ENCODE data around the gene TMEM244.
"Not testable (repeated sequence)": the region's sequence is repeated elsewhere in the genome, so short reads cannot be mapped to it uniquely, and the experiment has no call there.

TMEM244 gene, protein sequence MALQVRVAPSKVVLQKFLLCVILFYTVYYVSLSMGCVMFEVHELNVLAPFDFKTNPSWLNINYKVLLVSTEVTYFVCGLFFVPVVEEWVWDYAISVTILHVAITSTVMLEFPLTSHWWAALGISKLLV

GRCh38 chr6:129860908-129861665, at the start of gene TMEM244:
Gene TMEM244, minus strand, starts transcription at chr6:129861315. Its CDS starts 127 bp downstream, at chr6:129861188.
- DNase-seq: no peak

DNA sequence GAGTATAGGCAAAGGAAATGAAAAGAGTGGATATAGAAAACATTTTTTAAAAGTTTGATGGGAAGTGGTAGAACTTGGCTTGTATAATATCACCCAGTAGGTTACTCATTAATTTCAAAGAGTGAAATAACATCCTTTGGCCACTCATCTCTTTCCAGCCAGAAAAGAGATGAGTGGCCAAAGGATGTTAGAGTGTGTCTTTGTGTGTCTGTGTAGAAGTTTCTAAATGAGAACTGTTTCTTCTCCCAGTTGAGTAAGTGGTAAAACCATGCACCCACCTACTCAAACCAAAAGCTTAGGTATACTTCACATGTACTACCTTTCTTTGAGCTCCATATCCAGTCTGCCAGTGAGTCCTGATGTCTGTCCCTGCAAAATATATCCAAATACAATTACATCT, 47.7 kb upstream of the TMEM244 start:
- DNase-seq: no peak

GRCh38 chr6:129908356-129908755, 47.2 kb upstream of the TMEM244 start:
- DNase-seq: no peak

- DNase-seq: no peak
Measured at GRCh38 chr6:129906515-129907077, 45.5 kb upstream of the TMEM244 start.

DNA sequence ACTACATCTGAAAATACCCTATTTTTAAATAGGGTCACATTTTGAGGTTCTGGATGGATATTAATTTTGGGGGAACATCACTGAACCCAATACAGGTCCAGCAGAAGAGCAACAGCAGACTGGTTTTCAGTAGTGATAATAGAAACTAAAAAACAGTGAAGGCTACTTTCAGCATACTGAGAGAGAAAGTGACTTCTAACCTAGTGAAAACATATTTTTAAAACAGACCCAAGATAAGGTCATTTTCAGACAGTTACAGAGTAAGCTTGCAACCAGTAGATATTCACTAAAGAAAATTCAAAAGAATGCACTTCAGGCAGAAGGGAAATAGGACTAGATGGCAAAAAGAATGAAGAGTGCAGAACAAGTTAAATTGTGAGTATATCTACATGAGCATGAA, 42.0 kb upstream of the TMEM244 start:
- no peak for DNase-seq

DNA sequence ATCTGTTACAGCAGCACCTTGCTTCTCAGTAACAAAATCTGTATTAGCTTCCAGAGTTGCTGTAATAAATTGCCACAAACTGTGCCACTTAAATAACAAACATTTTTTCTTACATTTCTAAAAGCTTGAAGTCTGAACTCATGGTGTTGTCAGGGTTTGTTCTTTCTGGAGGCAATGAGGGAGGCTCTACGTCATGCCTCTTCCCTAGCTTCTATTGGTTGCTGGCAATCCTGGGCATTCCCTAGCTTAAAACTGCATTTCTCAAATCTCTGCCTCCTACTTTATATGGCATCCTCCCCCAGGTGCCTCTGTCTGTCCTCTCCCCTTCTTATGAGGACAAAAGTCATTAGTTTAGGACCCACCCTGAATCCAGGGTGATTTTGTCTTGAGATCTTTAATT, 41.6 kb upstream of the TMEM244 start:
- no peak for DNase-seq

- DNase-seq: no peak
Measured at GRCh38 chr6:129901910-129902309, 40.8 kb upstream of the TMEM244 start.

DNA sequence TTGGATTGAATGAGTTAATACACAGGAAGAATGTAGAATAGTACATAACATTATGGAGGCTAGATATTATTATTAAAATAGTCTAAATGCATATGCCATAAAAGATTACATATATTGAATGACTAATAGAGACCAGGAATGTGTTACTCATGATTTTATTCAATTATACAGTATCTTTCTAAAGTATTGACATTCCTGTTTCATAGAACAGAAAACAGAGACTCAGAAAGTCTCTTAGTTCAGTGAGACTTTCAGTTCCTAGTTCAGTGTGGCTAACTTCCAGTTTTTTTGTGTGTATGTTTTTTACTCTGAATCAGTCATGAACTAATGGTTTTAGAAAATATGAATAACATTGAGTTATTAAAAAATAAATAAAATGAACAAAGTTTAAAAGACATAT, 34.6 kb upstream of the TMEM244 start:
- no peak for DNase-seq

- DNase-seq: no peak
Measured at GRCh38 chr6:129894921-129895320, 33.8 kb upstream of the TMEM244 start.

- no peak for DNase-seq
Measured at GRCh38 chr6:129893640-129894039, 32.5 kb upstream of the TMEM244 start.

DNA sequence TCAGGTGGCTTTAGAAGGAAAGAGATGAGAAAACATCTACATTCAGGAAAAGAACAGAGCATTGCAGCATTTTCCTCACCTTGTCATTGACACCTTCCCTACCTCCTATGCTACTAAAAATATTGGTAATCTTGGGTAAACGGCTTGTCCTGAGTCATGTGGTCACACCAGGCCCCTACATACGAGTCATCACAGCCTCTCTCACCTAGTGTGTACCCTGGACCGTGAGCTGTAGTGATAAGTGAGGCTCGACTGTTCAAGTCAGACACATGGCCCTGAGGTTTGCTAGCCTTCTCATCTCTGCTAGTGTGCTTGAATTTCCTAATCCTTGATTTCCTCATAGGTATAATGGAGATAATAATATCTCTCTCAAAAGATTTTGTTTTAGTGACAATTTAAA, 29.6 kb upstream of the TMEM244 start:
- no peak for DNase-seq

DNA sequence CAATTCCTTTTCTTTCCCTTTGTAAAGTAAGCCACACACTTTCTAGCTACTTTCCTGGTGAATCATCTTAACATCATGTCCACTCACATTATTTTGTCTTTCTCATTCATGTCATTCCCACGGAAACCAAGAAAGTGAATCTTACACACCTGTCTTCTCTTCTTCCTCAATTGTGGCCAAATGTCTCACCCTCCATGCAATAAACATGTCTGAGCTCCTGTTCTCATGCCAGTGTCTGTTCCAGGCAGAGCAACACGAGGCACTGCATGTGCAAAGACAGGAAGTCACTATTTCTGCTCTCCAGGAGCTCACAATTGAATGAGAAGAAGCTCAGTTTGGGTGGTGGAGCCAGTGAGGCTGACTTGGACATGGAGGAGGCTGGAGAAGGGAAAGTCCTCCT, 29.0 kb upstream of the TMEM244 start:
- DNase-seq: no peak

GRCh38 chr6:129889580-129889979, 28.5 kb upstream of the TMEM244 start:
- no peak for DNase-seq

DNA sequence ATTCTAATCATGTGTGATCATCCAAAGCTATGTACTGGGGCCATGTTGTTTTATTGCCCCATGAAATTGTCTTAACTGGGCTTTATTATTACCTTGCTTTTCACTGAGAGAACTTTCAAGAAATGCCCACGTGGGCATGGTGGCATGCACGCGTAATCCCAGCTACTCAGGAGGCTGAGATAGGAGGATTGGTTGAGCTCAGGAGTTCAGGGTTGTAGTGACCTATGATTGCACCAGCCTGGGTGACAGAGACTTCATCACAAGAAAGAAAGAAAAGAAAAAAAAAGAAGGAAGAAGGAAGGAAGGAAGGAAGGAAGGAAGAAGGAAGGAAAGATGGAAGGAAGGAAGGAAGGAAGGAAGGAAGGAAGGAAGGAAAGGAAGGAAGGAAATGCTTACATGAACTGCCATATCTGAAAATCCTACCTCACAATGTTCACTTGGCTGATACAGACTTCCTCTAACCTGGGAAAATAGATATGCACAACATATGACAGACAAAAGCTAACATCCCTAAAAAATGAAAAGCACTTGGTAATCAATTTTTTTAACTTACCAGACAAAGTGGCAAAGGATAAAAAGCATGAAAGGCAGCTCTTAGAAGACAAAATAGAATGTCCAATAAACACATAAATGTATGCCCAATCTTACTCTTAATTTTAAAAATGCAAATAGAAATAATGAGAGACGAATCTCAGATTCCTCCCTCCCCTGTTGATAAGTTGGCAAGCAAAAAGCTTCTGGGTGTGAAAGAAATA, 25.5 kb upstream of the TMEM244 start:
- DNase-seq: no peak

DNA sequence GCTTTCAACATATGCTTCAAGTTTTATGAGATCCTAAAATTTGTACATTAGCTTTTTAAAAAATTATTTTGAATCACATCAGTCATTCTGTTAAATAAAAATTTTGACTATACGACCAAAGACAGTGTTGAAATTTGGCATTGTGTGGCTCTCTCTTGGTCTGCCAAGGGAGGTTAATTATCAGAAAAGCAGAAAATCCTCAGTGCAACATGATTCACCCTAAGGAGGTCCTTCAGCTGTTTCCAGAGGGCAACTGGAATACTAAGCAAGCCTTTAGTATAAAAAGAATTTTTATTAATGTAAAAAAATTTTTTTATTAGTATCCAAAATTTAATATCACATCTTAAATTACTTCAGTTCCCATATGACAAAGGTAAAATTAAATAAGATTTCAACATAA, 23.1 kb upstream of the TMEM244 start:
- DNase-seq: no peak

DNA sequence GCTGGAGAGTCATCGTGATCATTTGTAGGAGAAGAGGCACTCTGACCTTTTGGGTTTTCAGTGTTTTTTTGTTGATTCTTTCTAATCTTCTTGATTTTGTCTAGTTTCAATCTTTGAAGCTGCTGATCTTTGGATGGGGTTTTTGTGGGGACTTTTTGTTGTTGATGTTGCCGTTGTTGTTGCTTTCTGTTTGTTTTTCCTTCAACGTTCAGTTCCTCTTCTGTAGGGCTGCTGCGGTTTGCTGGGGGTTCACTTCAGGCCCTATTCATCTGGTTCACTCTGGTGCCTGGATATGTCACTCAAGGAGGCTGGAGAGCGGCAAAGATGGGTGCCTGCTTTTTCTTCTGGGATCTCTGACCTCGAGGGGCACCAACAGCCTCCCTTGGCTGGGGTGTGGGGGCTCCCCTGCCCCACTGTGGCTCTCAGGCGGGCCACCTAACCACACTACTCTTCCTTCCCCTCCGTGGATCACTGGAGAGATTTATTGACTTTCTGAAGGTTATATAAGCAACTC, 21.5 kb upstream of the TMEM244 start:
- DNase-seq: no peak

DNA sequence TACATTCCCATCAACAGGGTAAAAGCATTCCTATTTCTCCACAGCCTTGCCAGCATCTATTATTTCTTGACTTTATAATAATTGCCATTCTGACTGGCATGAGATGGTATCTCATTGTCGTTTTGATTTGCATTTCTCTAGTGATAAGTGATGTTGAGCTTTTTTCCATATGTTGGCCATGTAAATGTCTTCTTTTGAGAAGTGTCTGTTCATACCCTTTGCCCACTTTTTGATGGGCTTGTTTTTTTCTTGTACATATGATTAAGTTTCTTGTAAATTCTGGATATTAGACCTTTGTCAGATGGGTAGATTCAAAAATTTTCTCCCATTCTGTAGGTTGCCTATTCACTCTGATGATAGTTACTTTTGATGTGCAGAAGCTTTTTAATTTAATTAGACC, 16.8 kb upstream of the TMEM244 start:
- not testable (repeated sequence) for DNase-seq

DNA sequence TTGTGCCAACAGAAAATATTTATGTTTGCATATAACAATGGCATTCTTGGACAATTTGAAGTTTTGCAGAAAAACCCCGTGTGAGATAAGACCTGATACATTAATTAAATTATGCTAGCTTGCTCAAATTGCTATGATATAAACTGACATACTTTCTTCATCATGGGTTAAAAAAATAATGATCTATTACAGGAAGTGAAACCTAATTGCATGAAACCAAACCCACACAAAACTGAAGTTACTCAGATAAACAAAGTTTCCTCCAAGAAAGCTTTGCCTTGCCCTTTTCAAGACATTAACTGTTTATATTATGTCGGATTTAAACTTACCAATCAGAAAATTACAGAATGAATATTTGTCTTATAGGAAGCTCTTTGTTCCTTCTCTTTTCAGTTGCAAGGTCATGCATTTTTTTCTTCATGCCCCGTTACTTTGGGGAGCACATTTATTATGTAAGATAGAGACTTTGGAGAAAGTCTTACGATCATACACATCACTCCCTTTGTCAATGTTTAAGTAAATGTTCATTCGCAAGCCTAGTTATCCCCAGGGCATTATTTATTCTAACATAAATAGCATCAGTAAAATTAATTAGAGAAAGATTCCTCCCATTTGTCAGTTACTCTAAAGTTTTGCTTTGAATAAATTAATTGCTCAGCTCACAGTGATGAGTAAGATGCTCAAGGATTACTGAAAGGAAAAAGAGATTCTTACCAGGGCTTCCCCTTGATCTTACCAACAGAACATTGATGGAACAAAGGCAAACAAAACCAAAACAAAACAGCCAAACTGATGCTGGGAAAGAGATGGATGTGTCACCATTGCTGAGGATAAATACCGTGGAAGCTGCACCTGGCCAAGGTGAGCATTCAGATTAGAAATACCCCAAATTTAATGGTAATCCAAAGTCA, 14.8 kb upstream of the TMEM244 start:
- no peak for DNase-seq

- no peak for DNase-seq
Measured at GRCh38 chr6:129874837-129875236, 13.7 kb upstream of the TMEM244 start.

DNA sequence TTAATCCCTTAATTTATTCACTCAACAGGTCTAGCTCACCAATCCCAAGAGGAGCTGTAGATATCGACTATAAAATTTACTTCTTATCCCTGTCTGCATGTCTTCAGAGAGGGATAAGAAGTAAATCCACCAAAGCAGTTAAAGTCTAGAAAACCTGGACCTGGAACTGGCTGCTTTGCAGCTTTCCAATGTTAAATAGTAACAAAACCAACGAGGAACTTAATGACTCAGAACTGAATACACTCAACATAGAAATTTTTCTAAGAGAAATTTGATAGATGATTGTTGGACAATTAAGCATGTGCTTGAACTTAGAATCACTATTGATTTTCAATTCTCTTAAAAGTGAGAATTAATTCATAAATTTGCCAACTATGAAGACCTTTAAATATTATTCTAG, 11.5 kb upstream of the TMEM244 start:
- DNase-seq: no peak

DNA sequence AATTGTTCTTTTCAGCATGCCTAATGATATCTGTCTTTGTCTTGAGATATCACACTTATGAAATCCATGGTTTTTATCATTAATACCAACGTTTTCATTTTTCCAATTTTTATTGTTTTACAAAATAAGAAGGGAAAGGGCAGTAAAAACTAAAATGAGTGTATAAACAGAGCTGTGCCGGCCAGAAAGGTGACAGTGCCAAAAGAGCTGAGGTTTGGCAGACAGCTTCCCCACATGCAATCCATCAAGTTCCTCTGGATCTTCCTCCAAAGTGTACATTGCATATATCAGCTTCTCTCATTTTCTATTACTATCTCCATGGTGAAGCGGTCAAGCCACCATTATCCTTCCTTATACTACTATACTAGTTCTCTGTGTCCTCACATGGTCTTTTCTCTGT, 10.1 kb upstream of the TMEM244 start:
- DNase-seq: no peak

- no peak for DNase-seq
Measured at GRCh38 chr6:129867403-129867802, 6.3 kb upstream of the TMEM244 start.

GRCh38 chr6:129866688-129867087, 5.6 kb upstream of the TMEM244 start:
- DNase-seq: no peak
